AG09319 (cell line): ENCODE data around the gene ARHGAP33.

Source experiments
- DNase-seq: peaks from one replicate; pipeline ENCODE4 v3.0.0-alpha.2; 2010; ENCODE audit warnings: low read depth; ENCODE audit errors: extremely low read depth
- TF ChIP-seq, protein P1 (sequence below): IDR thresholded peaks from 2 replicates; pipeline ENCODE4 v1.5.1; 2011; ENCODE audit warnings: low read depth, mild to moderate bottlenecking, inconsistent platforms, low read length, moderate library complexity

ARHGAP33 gene

GRCh38 chr19:35730326-35730725 is 45.0 kb upstream of the ARHGAP33 start:
- DNase-seq = no peak
- TF ChIP-seq, protein P1, sequence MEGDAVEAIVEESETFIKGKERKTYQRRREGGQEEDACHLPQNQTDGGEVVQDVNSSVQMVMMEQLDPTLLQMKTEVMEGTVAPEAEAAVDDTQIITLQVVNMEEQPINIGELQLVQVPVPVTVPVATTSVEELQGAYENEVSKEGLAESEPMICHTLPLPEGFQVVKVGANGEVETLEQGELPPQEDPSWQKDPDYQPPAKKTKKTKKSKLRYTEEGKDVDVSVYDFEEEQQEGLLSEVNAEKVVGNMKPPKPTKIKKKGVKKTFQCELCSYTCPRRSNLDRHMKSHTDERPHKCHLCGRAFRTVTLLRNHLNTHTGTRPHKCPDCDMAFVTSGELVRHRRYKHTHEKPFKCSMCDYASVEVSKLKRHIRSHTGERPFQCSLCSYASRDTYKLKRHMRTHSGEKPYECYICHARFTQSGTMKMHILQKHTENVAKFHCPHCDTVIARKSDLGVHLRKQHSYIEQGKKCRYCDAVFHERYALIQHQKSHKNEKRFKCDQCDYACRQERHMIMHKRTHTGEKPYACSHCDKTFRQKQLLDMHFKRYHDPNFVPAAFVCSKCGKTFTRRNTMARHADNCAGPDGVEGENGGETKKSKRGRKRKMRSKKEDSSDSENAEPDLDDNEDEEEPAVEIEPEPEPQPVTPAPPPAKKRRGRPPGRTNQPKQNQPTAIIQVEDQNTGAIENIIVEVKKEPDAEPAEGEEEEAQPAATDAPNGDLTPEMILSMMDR = no peak

DNA sequence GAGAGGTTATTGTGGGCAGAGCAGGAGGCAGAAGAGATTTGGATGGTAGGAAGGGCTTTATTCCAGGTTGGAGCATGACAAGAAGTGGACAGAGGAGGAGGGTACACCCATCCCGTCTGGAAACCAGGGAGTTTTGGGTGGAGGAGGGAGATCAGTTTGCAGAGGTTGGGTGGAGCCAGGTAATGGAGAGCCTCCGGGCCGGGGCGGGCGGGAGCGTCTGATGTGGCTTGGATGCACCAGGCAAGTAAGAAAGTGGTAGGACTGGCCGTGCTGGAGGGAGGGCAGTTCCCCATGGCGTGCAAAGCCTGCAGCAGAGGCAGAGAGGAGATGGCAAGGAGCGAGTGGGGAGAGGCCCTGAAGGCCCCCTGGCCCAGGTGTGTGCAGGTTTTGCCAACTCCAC is 44.0 kb upstream of the ARHGAP33 start:
- no peak for DNase-seq
- TF ChIP-seq, protein P1 = no peak

DNA sequence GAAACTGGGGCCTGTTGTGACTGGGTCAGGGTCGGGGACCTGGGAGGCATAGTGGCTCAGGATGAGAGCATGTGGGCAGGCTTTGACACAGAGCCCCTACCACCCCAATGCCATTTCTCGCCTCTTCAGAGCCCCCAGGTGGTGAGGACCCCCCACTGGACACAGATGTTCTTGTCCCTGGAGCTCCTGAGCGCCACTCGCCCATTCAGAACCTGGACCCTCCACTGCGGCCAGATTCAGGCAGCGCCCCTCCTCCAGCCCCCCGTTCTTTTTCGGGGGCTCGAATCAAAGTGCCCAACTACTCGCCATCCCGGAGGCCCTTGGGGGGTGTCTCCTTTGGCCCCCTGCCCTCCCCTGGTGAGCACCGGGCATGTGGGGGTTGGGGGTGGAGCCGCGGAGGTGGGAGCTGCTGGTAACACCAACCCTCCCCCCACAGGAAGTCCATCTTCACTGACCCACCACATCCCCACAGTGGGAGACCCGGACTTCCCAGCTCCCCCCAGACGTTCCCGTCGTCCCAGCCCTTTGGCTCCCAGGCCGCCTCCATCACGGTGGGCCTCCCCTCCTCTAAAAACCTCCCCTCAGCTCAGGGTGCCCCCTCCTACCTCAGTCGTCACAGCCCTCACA is 43.5 kb upstream of the ARHGAP33 start:
- TF ChIP-seq, protein P1 = no peak
- DNase-seq = no peak

DNA sequence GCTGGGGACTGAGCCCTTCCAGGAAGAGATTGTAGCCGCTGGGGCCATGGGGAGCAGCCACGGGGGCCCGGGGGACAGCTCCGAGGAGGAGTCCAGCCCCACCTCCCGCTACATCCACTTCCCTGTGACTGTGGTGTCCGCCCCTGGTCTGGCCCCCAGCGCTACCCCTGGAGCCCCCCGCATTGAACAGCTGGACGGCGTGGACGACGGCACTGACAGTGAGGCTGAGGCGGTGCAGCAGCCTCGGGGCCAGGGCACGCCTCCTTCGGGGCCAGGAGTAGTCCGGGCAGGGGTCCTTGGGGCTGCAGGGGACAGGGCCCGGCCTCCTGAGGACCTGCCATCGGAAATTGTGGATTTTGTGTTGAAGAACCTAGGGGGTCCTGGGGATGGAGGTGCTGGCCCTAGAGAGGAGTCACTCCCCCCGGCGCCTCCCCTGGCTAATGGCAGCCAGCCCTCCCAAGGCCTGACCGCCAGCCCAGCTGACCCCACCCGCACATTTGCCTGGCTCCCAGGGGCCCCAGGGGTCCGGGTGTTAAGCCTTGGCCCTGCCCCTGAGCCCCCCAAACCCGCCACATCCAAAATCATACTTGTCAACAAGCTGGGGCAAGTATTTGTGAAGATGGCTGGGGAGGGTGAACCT is 42.7 kb upstream of the ARHGAP33 start:
- TF ChIP-seq, protein P1 = no peak
- no peak for DNase-seq

- no peak for DNase-seq
- TF ChIP-seq, protein P1 = no peak
Observed at GRCh38 chr19:35733180-35734125, 41.9 kb upstream of the ARHGAP33 start.

- DNase-seq = no peak
- TF ChIP-seq, protein P1 = no peak
Observed at GRCh38 chr19:35734273-35734672, 41.1 kb upstream of the ARHGAP33 start.

DNA sequence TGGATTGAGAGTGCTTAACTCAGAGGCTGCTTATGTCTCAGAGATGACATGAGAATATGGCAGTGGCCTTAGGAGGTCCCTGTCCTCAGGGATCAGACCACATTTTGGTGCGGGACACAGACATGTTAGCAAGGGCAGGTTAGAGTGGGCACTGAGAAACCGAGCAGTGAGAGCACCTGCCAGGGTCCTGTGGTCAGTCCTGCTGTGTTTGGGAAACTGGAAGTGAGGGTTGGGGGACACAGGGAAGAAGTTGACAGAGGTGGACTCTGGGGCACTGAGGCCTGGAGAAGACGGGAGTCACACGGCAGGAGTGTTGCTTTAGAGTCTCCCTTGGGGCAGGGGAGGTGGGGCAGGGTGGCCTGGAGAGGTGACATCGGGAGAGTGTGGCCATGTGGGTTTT is 40.5 kb upstream of the ARHGAP33 start:
- TF ChIP-seq, protein P1 = no peak

More for the DNA sequence above, 40.5 kb upstream of the ARHGAP33 start:
- DNase-seq = no peak
